ENCODE results near the gene GLB1L2.
A peak's percentile ranks its signal among the peaks of the same experiment; 100 is the strongest.

Gene GLB1L2

DNA sequence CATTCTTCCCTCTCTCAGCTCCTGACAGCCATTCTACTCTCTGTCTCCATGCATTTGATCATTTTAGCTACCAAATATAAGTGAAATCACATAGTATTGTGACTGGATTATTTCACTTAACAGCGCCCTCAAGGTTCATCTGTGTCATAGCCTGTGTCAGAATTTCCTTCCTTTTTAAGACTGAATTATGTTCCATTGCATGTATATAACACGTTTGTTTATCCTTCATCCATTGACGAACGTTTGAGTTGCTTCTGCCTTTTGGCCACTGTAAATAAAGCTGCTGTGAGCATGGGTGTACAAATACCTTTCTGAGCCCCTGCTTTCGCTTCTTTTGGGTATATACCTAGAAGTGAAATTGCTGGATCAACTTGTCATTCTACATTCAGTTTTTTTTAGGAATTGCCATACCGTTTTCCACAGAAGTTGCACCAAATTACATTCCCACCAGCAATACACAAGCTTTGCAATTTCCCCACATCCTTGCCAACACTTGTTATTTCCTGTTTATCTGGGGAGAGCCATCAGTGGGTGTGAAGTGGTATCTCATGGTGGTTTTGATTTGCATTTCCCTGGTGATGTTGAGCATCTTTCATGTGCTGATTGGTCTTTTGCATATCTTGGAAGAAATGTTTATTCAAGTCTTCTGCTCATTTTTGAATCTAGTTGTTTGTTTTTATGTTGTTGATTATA lies 17.5 kb downstream of the GLB1L2 start:
- DNase-seq (ENCODE audit: low spot score) = no peak

DNA sequence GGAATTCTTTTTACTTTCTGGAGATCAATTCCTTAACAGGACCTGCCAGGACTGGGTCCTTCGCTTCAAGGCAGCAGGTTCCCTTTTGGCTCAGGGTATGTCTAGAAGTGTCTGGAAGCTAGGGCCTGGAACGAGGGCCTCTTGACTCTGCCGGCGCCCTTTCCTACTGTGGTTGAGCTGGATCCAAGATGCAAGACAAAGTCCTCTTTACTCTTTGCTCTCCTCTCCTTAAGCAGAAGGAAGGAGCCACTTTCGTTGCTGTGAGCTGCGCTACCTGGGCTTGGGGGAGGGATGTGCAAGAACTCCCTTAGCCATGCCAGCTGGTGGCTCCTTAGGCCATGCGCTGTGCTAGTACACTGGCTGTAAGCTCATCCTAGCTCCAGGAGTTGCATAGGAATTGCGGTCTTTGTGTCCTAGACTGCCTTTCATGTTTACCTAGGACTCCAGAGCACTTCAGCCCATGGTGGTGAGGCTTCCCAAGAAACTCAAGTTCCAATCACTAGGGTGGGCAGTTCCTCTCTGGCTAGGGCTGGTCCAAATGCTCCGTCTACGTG lies 18.1 kb downstream of the GLB1L2 start:
- no peak for DNase-seq (ENCODE audit: low spot score)

DNA sequence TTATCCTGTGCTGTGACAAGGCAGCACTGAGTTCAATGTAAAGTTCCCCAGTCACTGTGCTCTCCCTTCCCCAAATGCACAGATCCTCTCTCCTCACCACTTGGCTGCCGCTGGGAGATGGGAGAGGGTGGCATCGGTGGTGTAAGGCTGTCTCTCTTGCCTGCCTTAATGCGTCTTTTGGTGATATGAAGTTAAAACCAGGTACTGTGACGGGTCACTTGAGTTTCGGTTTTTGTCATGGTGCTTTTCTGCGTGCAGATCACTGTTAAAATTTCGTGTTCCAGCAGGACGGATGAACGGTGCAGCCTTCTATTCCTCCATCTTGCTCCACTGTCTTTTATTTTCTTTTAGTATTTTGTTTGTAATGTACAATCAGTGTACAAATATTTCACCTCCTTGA lies 18.6 kb downstream of the GLB1L2 start:
- DNase-seq (ENCODE audit: low spot score) = no peak

DNA sequence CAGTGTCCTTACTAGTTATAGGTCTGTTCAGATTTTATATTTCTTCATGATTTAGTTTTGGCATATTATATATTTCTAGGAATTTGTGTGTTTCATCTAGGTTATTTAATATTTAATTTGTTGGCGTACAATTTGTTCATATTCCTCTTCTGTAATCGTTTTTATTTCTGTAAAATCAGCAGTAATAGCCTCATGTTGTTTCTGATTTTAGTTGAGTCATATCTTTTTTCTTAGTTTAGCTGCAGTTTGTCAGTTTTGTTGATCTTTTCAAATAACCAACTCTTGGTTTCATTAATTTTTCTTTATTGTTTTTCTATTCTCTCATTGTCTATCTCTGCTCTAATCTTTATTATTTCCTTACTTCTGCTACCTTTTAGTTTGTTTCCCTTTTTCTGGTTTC lies 20.3 kb downstream of the GLB1L2 start:
- DNase-seq (ENCODE audit: low spot score) = no peak

DNA sequence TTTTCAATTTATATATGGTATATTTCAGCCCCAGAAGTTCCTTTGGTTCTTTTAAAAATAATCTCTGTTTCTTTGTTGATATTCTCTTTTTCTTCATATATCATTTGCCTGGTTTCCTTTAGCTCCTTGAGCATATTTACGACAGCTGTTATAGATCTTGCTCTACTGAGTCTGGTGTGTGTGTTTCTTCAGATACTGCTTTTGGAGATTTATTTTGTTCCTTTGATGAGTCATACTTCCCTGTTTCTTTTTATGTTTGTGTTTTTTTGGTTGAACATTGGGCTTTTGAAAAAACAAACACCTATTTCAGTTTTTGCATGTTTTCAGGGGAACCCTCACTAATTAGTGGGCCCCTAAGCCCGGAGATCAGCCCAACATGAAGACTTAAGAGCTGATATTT lies 23.3 kb downstream of the GLB1L2 start:
- DNase-seq (ENCODE audit: low spot score) = no peak

DNA sequence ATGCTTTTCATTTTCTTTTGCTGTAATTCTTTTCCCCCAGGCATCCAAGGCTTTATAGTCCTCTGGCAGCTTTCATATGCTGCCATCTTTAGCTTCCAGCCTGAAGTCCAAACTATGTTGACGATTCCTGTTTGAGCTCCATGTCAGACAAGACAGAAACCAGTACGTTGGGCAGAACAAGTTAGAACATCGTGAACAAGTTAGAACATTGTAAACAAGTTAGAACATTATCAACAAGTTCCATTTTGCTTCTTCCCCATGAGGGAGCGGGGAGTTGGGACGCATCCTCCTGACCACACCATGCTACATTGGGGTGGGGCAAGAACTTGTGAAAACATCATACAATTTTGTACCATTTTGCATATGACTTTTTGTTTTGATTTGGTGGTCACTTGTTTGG lies 23.9 kb downstream of the GLB1L2 start:
- no peak for DNase-seq (ENCODE audit: low spot score)

DNA sequence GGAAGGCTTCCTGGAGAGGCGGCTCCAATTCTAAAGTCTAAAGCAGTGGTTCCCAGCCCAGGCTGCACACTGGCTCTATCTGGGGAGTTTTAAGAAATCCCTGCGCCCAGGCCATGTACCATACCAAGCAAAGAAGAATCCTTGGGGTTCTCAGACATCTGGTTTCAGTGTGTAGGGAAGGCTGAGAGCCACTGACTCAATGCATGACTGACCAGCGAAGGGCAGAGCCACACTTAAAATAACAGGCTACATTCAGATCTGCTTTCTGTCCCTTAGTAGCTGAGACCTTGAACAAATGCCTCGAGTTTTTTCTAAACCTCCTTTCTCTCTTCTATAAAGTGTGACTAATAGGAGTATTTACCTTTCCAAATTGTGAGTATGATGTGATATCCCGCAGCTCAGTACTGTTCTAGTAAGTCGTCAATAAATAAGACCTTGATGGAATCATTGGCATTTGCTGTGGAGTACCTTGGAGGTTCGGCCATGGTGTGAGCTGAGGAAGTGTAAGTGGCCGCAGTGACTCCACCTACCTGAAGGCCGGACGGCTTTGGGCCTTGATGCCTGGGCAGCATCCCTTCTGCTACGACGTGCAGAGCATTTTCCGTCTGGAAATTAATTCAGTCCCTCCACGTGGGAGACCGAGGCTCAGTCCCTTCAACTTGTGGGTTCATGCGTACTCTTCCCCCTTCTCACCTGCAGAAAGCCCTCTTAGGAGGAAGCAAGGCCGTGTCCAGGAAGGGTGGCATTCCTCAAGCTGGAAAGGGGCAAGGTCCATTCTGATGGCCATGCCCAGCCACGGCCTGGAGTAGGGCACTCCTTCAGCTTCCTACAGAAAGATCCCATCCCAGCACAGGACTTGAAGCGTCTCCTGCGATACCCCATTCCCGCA lies 25.1 kb downstream of the GLB1L2 start:
- DNase-seq (ENCODE audit: low spot score) = no peak

DNA sequence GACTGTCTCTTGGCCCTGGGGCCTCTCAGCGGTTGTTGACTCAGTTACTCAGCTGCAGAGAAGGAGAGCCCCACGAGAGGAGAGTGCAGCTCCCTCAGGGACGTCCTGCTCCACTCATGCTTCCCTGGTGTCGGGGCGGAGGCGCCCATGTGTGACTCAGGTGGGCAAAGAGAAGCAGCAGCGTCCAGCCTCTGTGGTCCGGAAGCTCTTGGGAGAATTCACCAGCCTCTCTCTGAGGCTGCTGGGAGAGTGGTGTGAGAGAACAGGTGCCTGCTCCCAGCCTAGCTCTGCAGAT lies 25.7 kb downstream of the GLB1L2 start:
- DNase-seq (ENCODE audit: low spot score) = no peak

DNA sequence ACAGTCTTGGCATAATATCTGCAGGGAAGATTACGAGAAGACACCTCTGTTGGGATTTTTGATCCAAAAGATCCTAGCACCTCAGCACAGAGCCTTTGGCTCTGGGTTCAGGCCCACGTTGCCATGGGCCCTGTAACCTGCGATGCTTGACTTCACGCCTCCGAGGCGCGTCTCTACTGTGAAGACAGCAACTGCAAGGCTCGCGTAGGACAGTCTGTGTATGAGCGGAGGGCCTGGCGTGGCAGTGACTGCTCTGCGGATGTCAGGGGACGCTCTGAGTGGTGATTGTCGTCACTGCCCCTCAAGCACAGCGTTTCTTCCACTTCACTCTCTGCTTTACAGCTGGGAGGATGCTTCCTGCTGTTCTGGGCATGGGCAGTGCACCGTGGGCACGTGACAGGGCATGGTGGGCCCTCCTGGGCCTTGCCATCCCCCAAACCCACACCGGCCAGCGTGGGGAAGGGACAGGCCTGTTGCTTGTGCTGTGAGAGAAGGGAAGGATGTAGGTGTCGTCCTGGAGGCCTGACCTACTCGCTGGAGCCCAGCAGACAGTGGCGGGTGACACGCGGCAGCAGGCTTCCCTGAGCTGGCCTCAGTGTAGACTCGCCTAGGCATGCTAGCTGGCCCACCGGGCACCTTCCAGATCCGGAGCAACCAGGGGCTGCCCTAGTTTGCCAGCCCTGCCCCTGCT lies 26.5 kb downstream of the GLB1L2 start:
- no peak for DNase-seq (ENCODE audit: low spot score)

DNA sequence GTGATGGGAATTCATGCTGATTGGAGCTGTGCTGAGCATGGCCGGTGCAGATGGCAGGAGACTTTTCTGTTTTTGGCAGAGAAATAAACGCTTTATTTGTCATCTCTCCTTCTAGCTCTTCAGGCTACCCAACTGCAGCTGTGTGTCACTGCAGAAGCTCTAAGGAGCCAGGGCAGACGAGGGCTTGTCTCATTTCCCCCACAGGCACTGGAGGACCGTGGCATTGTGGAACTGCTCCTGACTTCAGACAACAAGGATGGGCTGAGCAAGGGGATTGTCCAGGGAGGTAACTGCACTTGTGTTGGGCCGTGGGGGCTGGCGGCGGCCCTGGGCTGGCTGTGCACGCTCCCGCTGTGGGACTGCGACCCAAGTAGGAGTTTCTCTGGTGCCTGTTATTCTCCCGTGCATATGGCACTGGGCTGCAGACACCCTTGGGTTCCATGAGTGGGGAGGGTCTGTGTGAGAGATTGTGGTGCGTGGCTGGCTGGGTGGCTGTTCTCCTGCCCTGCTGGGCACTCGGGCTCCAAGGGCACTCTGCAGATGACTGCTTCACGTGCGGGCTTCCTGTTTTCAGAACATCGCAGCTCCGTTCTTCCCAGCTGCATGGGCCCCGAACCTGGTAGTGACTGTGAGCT lies 27.2 kb downstream of the GLB1L2 start:
- no peak for DNase-seq (ENCODE audit: low spot score)

DNA sequence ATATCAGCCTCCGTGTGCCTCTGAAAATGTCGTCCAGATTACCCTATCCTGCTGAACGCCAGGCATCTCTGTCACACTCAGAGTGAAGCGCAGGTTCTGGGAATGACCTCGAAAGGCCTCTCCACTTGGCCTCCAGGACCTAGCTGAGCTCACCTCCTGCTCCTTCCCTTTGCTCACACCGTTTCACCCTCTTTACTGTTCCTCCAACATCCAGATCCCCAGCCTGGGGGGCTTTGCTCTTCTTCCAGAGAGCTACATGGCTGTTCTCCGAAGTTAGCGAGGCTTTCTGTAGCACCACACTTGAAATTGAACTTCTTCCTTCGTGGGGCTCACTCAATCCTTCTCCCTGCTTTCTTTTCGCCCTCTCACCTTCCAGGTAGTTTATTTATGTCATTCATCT lies 27.9 kb downstream of the GLB1L2 start:
- DNase-seq (ENCODE audit: low spot score) = no peak

DNA sequence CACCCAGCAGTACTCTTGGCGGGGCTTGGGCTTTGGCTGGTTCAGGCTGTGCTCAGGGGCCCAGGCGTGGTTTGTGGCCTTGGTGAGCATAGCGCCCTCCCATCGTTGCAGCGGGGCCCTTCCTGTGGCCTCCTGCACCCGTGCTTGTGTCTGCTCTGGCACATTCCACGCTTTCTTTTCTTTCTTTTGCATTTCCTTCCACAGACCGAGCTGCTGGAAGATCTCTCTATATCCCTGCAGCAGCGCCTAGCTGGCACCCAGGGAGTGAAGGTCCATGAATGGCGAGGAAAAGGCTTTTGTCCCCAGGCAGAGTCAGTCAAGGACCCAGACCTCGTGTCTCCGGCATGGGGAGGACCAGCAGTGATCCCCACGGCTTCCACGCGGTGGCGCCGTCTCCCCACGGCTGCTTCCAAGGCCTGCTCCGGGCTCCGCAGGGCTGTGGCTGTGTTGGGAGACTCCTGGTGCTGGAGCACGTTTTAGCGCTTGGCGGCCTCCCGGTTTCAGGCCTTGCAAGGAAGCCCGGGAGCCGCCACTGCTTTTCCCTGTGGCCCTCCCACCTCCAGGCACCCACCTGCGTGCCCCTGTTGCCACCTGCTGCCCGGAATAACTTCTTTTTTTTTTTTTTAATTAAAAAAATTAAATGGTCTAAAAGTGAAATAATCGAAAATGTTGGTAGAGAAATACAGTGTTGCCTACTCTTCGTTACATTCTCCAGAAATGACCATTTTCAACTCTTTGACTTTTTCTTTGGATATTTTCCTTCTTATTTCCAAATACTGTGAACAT lies 28.5 kb downstream of the GLB1L2 start:
- DNase-seq (ENCODE audit: low spot score) = peak; percentile 93

DNA sequence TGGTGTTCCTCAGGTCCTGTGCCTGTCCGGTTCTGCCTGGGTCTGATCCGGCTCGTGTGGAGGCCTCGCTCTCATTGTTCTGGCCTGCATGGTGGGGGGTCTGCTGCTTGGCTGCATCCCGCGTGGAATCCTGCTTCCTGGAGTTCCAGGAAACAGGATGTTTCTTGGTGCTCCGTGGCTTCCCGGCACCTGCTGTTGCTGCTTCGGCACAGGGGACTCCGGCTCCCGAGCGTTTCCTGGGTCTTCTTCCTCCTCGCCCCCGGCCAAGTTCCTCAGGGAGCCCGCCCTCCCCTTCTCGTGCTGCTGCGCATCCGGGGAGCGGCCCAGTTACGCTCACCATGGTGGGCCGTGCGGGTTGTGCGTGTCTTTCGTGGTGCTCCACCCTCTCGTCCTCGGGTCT lies 29.9 kb downstream of the GLB1L2 start:
- DNase-seq (ENCODE audit: low spot score) = no peak

DNA sequence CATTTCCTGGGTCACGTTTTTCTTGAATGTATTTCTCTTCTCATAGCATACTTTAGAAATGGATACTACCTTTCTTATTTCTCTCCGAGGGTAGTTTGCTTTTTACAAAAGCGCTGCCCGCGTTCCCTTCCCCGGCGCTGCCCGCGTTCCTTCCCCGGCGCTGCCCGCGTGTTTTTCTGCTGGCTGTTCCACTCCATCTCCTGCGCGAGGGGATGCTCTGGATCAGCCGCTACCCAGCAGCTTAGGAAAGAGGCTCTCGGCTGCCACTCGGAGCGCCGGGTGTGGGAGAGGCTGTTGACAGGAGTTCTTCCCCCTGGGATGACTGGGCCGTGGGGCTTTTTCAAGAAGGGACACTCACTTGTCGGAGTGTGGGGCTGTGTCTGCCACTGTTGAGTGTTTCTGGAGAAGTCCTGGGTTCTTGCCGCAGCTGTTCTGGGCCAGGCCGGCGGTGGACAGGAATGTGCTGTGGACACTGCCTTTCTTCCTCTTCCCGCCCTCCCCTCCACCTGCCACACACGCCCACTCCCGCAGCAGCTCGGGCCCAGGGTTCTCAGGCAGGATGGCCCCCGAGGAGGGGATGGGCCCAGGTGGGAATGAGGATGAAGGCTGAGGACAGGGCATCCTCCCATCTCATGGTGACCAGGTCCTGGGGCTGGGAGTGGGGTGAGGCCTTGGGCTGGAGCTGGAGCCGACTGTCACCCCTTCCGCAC lies 30.6 kb downstream of the GLB1L2 start:
- no peak for DNase-seq (ENCODE audit: low spot score)

DNA sequence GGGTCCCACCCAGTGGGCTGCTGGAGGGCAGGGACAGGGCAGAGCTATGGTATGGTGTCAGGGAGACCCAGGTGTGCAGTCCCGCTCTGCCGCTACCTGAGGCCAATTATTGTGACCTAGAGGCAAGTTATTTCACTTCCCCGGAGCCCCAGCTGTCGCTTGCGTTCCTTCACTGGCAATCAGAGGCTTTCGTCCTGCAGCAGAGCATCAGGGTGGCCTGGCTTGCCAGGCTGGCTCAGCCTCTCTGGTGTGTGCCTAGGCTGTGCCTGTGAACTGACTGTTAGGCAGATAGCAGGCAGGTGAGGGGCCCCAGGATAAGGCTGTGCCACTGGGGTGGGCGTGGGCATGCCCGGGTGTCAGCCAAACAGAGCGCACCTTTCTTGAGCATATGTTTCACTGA lies 31.4 kb downstream of the GLB1L2 start:
- DNase-seq (ENCODE audit: low spot score) = no peak

DNA sequence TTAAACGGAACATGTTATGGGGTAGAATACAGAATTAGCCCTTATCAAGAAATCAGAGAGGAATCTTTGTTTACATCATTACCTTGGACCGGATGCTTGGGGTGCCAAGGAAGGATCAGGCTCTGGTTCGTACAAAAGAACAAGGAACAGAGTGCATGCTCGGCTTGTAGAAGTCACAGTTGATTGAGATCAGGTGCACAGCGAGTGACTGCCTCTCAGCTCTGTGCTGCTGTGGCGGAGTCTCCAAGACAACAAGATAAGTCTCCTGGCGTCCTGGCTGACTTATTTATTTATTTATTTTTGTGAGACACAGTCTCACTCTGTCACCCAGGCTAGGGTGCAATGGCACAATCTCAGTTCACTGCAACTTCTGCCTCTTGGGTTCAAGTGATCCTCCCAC lies 31.8 kb downstream of the GLB1L2 start:
- no peak for DNase-seq (ENCODE audit: low spot score)

DNA sequence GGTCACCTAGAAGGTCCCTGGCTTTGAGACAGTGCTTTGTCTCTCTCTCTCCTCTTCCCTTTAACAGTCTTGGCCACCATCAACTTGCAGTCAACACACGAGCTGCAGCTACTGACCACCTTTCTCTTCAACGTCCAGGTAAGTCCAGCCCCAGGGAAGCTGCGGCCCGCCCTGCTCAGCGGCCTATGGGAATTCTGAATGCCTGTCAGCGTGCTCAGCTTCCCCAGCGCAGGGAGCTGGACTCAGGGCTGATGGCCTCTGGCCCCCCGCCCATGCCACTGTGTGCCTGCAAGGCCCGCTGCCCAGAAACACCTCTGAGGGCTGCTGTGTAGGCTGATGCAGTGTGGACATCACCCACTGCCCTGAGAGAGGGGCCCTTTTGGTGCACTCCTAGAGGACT lies 32.5 kb downstream of the GLB1L2 start:
- no peak for DNase-seq (ENCODE audit: low spot score)

DNA sequence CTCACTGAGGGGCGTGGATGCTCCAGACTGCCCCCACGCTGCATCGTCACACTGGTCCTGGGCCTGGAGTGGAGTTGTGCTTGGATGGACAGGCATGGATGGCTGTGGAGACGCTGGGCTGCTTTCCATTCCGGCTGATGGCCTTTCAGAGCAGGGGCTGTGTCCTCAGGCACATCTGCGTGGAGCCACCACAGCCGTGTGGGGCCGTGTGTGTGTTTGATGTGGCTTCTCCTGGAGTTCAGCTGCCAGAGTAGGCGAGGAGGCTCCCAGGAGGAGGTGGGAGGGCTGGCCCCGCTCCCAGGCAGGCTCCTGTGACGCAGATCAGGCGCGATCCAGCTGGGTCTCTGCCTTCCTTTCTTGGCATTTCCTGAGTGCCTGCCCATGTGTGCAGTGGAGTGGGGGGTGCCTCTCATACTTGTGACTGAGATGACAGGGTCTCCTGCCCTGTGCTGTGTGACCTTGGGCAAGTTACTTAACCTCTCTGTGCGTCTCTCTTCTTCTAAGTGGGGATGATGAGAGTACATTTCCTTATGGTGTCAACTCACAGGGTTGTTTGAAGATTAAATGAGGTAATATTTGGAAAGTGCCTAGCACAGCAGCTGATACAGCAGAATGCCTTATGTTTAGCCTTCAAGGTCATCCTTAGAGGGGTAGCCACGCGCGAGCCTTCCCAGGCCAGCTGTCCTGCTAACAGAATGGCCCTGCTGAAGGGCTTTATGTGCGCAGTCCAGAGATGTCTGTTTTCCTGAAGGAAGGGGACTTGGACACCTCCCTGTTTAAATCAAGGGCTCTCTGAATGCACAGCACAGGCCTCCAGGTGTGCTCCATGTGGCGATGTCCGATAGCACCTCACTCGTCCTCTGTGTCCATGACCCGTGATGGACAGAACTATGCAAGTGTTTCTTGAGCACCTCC lies 33.5 kb downstream of the GLB1L2 start:
- no peak for DNase-seq (ENCODE audit: low spot score)

DNA sequence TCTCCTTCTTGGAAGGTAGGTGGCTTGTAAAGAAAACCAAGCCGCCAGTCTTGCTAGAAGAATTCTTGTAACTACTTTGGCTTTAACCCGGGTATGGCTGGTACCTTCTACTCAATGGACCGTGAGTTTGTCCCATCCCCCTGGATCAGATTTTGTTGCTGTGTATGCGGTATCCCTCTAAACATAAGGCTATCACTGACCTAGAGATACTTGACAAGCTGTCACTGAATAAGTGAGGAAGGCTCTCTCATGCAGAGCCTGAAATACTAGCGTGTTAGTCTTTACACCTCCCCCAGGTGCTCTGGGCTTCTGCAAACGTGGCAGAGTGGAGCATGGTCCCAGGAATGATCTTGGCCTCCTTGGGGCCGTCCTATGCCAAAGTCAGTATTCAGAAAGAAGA lies 34.5 kb downstream of the GLB1L2 start:
- DNase-seq (ENCODE audit: low spot score) = no peak

DNA sequence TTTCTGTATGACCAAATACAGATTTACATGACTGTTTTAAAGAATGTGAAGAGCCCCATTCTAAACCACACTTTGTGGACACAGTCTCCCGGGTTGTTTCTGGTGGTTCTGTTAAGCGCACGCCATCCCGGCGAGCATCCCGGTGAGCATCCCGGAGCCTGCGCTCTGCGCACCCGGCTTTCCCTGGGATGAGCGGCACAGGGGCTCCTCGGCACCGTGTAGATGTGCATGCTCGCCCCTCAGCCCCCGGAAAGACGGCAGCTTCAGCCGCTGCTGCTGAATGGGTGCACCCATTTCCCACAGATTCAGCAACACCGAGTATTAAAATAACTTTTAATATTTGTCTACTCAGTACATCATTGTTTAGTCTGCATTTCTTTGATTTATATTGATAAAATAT lies 36.0 kb downstream of the GLB1L2 start:
- no peak for DNase-seq (ENCODE audit: low spot score)

All from hepatic stellate cell (primary cell).